Bone marrow (tissue), 2 donors: Measurements from ENCODE around the gene DSN1.

Experiments
- DNase-seq, 2 donors: peaks; one replicate each; lab custom pipeline; 2025; lab: John Stamatoyannopoulos, UW

DSN1 gene

GRCh38 chr20:36754656-36755222 is 18.8 kb downstream of the DSN1 start:
- DNase-seq: peak; percentile 2 to 58

- DNase-seq: no peak
These were observed 21.0 kb downstream of the DSN1 start for GRCh38 chr20:36752582-36752981.

GRCh38 chr20:36745927-36746659 is 27.5 kb downstream of the DSN1 start, which contains the start of gene NDRG3:
TSS of gene NDRG3 (minus strand) at chr20:36746090. CDS start at chr20:36721735, 24,355 bp downstream.
- peak; percentile 67 to 79 for DNase-seq

- DNase-seq: no peak
These were observed 28.2 kb downstream of the DSN1 start for GRCh38 chr20:36745234-36745926.

- no peak for DNase-seq
These were observed 28.8 kb downstream of the DSN1 start for GRCh38 chr20:36744764-36745191.

- peak in 1 of 2 donors; percentile 3 for DNase-seq
These were observed 29.3 kb downstream of the DSN1 start for GRCh38 chr20:36744243-36744642.

GRCh38 chr20:36742558-36742957 is 31.0 kb downstream of the DSN1 start:
- DNase-seq: no peak

- DNase-seq: no peak
These were observed 32.5 kb downstream of the DSN1 start for GRCh38 chr20:36741072-36741471.

- no peak for DNase-seq
These were observed 36.4 kb downstream of the DSN1 start for GRCh38 chr20:36737183-36737499.

- no peak for DNase-seq
These were observed 36.9 kb downstream of the DSN1 start for GRCh38 chr20:36736451-36737182.

- no peak for DNase-seq
These were observed 41.1 kb downstream of the DSN1 start for GRCh38 chr20:36732456-36732855.

- peak in 1 of 2 donors; percentile 31 for DNase-seq
These were observed 44.6 kb downstream of the DSN1 start for GRCh38 chr20:36728986-36729385.

GRCh38 chr20:36726168-36726567 is 47.4 kb downstream of the DSN1 start:
- no peak for DNase-seq

GRCh38 chr20:36720510-36720909 is 53.1 kb downstream of the DSN1 start:
- no peak for DNase-seq

GRCh38 chr20:36717657-36718056 is 55.9 kb downstream of the DSN1 start:
- no peak for DNase-seq

- DNase-seq: no peak
These were observed 56.5 kb downstream of the DSN1 start for GRCh38 chr20:36717021-36717420.

- DNase-seq: no peak
These were observed 60.8 kb downstream of the DSN1 start for GRCh38 chr20:36712775-36713174.

GRCh38 chr20:36709126-36709525 is 64.4 kb downstream of the DSN1 start:
- DNase-seq: no peak

GRCh38 chr20:36703530-36703929 is 70.0 kb downstream of the DSN1 start:
- DNase-seq: no peak
